SK-N-SH treated with all-trans-retinoic acid at 6 μM for 48 hours (cell line): ENCODE measurements around the gene FEZF1.

Source experiments
- ATAC-seq: fragments of 200-7000 bp; cut with Tn5 transposase; 3 replicates; pipeline ENCODE4 v1.9.1; 2020; ENCODE audit warnings: mild to moderate bottlenecking, moderate library complexity
- CSRNP3 ChIP-seq: fragments of 250-450 bp; sonication (Bioruptor Pico); IDR thresholded peaks from 2 replicates; pipeline ENCODE4 v1.5.1; 2021; ENCODE audit warnings: mild to moderate bottlenecking, moderate library complexity
- TSHZ2 ChIP-seq: fragments of 250-450 bp; sonication (Bioruptor Pico); IDR thresholded peaks from 2 replicates; pipeline ENCODE4 v1.5.0; 2020; ENCODE audit warnings: mild to moderate bottlenecking, moderate library complexity
- ZFP3 ChIP-seq: fragments of 250-450 bp; sonication (Bioruptor Pico); IDR thresholded peaks from 2 replicates; pipeline ENCODE4 v1.5.0; 2020; ENCODE audit warnings: mild to moderate bottlenecking, moderate library complexity
- ZFP30 ChIP-seq: fragments of 450-650 bp; formaldehyde crosslinking; IDR thresholded peaks from 2 replicates; pipeline ENCODE4 v1.5.0; 2022; ENCODE audit warnings: mild to moderate bottlenecking, moderate library complexity

Gene FEZF1

GRCh38 chr7:122255454-122255853 is 49.1 kb downstream of the FEZF1 start:
- TF ChIP-seq ZFP3 (CRISPR knock-in tag) (no peak), ZFP30 (CRISPR knock-in tag) (no peak), TSHZ2 (CRISPR knock-in tag) (no peak), CSRNP3 (CRISPR knock-in tag) (no peak)
- ATAC-seq = no peak
